ENCODE results near the gene GBP5.
"Not testable (repeated sequence)": the region's sequence is repeated elsewhere in the genome, so short reads cannot be mapped to it uniquely, and the experiment has no call there.

Gene GBP5

GRCh38 chr1:89286549-89287180, 14.0 kb upstream of the GBP5 start:
- DNase-seq: no peak
- in situ Hi-C loops (cut with HindIII; ENCODE audit: low pct_ligation_motif_present, low pct_unique_long_range_greater_than_20kb, low sequenced_read_pairs): no loop called here

DNA sequence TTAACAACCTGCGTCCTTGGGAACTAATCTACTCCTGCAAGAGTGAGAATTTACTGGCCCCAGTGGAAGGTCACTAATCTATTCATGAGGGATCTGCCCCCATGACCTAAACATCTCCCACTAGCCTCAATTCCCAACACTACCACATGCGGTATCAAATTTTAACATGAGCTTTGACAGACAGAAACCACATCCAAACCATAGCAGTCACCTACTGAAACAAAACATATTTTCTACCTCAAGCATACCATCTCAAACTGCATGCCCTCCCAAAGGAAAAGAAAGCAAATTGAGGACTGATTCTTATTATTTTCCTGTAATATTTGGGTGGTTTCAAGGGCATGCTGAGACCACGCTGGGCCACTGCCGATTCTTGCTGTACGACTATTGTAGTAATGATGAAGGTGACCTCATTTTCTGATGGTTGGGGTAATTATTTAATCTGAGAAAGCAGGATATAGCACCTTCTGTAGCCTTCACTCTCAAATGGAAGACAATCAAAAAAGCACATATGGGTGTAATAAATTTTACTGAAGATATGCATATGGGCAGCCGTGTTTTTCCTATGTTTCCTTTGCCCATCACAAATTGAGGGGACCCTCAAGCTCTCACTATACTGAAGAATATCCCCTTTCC, 13.2 kb upstream of the GBP5 start:
- in situ Hi-C loops (cut with HindIII; ENCODE audit: low pct_ligation_motif_present, low pct_unique_long_range_greater_than_20kb, low sequenced_read_pairs): no loop called here
- no peak for DNase-seq

GRCh38 chr1:89284078-89284763, 11.6 kb upstream of the GBP5 start:
- in situ Hi-C loops (cut with HindIII; ENCODE audit: low pct_ligation_motif_present, low pct_unique_long_range_greater_than_20kb, low sequenced_read_pairs); DNase-seq: not testable (repeated sequence)

DNA sequence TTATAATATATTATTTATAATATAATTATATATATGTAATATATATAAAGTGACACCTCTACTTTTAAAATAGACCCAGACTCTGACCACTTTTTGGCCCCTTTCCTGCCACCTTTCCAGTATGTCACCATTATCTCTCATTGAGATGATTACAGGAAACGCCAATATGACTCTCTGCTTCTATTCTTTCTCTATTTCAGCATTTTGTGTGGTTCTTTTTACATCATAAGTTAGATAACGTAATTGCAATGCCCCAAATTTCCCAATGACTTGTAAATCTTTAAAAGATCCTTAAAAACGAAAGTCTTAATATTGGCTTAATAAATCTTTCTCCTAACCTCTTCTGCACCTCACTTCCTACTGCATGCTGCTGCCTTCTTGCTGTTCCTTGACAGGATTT, 8.1 kb upstream of the GBP5 start:
- DNase-seq: no peak
- in situ Hi-C loops (cut with HindIII; ENCODE audit: low pct_ligation_motif_present, low pct_unique_long_range_greater_than_20kb, low sequenced_read_pairs): no loop called here

DNA sequence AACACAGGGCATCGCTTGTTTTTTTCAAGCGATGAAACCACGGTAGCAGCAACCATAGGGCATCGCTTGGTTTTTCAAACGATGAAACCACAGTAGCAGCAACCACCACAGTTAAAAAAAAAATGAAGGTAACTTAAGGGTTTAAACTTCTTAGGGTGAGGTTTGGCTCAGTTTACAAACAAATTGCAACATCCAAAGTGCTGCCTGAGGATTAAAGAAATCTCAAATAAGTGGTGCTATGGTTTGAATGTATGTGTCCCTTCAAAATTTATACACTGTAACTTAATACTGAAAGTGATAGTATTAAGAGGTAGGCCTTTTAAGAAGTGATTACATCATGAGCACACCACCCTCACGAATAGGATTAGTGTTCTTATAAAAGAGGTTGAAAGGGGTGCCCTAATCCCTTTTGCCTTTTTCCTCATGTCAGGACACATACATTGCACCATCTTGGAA, 6.4 kb upstream of the GBP5 start:
- no peak for DNase-seq

GRCh38 chr1:89277725-89278124, 5.1 kb upstream of the GBP5 start:
- in situ Hi-C loops (cut with HindIII; ENCODE audit: low pct_ligation_motif_present, low pct_unique_long_range_greater_than_20kb, low sequenced_read_pairs): no loop called here
- DNase-seq: no peak

More for the DNA sequence above, 6.4 kb upstream of the GBP5 start:
- in situ Hi-C loops (cut with HindIII; ENCODE audit: low pct_ligation_motif_present, low pct_unique_long_range_greater_than_20kb, low sequenced_read_pairs): no loop called here

DNA sequence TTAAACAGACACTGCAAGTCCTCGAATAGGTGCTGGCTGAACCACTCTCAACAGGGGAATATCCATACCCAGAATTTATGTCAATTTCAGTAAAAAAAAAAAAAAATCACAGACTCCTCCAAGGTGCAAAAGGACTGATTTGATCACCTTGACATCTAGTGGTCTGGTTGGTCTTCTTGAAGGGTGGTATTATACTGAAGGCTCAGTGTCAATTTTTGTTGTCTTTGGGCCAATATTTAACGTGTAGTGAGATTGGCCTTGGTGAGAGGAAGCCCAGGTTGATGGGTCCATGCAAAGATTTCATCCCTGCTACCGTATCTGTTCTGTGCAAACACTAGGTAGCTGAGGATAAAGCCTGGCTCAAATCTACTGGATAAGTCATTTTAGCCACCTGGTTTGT, 4.0 kb upstream of the GBP5 start:
- DNase-seq: peak; percentile 12
- in situ Hi-C loops (cut with HindIII; ENCODE audit: low pct_ligation_motif_present, low pct_unique_long_range_greater_than_20kb, low sequenced_read_pairs): no loop called here

GRCh38 chr1:89274411-89274857, 1.8 kb upstream of the GBP5 start:
- no peak for DNase-seq
- in situ Hi-C loops (cut with HindIII; ENCODE audit: low pct_ligation_motif_present, low pct_unique_long_range_greater_than_20kb, low sequenced_read_pairs): no loop called here

DNA sequence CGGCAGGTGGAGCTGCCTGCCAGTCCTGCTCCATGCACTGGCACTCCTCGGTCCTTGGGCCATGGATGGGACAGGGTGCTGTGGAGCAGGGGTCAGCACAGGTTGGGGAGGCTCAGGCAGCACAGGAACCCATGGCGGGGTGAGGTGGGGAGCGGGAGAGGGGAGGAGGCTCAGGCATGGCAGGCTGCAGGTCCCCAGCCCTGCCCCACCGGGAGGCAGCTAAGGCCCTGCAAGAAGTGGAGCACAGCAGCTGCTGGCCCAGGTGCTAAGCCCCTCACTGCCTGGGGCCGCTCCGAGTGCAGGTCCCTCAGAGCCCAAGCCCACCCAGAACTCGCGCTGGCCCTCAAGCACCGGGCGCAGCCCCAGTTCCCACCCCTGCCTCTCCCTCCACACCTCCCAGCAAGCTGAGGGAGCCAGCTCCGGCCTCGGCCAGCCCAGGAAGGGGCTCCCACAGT, 691 bp upstream of the GBP5 start:
- DNase-seq: no peak
- in situ Hi-C loops (cut with HindIII; ENCODE audit: low pct_ligation_motif_present, low pct_unique_long_range_greater_than_20kb, low sequenced_read_pairs): no loop called here

DNA sequence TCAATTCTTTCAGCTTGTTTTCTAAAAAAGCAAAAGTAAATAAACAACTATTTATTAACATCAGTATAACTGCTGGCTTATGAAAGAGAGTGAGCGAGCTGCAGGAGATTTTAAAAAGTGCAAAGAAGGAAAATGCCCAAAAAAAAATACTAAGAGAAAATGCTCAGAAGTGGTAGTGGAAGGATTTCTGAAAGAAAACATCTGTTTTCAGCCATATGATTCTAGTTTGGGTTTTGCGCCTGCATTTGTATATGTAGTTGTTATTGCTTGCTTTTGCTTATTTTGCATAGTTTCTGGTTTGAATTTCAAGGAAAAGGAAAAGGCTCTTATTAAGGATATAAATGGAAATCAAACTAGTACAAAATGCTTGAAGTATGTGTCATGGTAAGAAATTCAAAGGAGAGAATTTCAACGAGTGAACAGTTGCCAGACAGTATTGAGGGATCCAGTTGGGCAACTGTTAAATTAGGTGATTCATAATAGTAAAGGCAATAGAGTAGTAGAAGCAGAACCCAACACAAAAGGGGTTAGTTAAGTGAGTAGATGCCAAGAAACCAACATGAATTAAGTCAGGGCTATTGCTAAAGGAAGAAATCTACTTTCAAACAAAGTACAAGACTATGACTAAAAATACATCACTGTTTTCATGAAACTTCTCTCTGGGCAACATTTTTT, 1.2 kb downstream of the GBP5 start:
- in situ Hi-C loops (cut with HindIII; ENCODE audit: low pct_ligation_motif_present, low pct_unique_long_range_greater_than_20kb, low sequenced_read_pairs): no loop called here
- no peak for DNase-seq

- DNase-seq: no peak
- in situ Hi-C loops (cut with HindIII; ENCODE audit: low pct_ligation_motif_present, low pct_unique_long_range_greater_than_20kb, low sequenced_read_pairs): no loop called here
Measured at GRCh38 chr1:89270423-89270822, 2.2 kb downstream of the GBP5 start.

- no peak for DNase-seq
- in situ Hi-C loops (cut with HindIII; ENCODE audit: low pct_ligation_motif_present, low pct_unique_long_range_greater_than_20kb, low sequenced_read_pairs): no loop called here
Measured at GRCh38 chr1:89269277-89269676, 3.4 kb downstream of the GBP5 start.

GRCh38 chr1:89262643-89263042, 10.0 kb downstream of the GBP5 start:
- DNase-seq: no peak
- in situ Hi-C loops (cut with HindIII; ENCODE audit: low pct_ligation_motif_present, low pct_unique_long_range_greater_than_20kb, low sequenced_read_pairs): no loop called here

GRCh38 chr1:89261926-89262515, 10.6 kb downstream of the GBP5 start:
- in situ Hi-C loops (cut with HindIII; ENCODE audit: low pct_ligation_motif_present, low pct_unique_long_range_greater_than_20kb, low sequenced_read_pairs): no loop called here
- DNase-seq: no peak

DNA sequence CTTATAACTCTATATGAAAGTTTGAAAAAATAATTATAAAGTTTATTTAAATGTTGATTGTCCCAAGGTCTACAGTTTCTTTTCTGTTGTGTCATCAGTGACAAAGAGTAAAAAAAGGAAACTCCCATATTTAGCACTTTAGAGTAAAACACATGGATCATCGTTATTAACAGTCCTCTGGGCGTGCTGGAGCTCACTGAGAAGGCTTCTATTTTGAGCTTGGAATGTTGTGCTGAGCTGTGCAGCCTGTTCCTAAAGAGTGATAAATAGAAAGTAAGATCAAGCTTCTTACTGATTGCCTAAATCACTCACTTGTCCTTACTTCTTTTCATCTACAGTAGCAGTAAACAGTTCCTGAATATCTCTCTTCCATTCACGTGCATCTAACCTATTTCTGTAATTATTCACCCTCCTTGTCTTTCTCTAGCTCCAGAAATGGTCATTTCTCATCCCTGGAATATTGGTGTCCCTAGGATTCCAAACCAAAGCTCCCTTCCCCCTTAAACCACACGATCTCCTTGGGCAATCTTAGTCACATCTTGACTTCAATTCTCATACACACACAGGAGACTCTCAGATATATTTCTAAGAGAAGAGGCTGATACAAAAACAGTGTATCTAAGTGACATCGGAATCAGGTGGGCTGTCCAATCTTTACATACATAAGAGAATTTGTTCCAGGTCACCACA, 11.9 kb downstream of the GBP5 start:
- in situ Hi-C loops (cut with HindIII; ENCODE audit: low pct_ligation_motif_present, low pct_unique_long_range_greater_than_20kb, low sequenced_read_pairs): no loop called here
- no peak for DNase-seq

DNA sequence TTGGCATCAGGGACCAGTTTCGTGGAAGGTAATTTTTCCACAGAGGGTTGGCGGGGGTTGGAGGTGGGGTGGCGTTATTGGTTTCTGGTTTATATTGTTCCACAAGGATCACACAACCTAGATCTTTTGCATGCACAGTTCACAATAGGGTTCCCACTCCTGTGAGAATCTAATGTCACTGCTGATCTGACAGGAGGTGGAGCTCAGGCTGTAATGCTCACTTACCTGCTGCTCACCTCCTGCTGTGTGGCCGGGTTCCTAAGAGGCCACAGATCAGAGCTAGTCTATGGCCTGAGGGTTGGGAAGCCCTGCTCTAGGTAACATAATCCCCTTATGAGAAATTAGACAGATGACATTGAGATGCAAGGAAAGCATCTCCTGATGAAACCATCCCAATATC, 12.6 kb downstream of the GBP5 start:
- DNase-seq: no peak
- in situ Hi-C loops (cut with HindIII; ENCODE audit: low pct_ligation_motif_present, low pct_unique_long_range_greater_than_20kb, low sequenced_read_pairs): no loop called here

DNA sequence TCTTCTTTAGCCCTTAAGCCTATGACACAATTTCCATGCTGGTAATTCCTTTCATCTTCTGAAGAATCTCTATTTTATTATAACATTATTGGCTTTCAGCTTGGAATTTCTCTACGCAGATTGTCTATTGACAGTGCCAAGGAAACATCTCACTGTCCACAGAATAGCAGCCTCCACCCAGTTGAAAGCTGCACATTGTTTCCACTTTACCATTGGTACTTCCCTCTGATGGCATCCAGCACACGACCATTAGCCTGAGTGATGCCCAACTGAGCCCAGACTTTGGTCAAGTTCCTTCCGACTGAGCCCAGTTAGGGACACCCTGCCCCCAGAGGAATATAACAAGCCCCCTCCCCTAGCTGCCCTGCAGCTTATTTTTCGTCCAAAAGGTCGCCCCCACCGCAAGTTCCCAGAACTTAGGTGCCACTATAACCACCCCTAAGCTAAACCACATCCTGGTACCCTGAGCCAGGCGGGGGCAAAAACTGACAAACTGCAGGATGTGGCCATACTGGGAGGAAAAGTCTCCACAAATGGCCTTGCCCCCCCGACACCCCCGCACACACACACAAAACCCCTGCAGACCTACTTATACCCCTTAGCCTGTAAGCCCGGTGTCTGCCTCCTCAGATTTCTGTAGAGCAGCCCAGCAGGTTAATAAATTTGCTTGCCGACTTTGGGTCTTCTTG, 13.2 kb downstream of the GBP5 start:
- no peak for DNase-seq
- in situ Hi-C loops (cut with HindIII; ENCODE audit: low pct_ligation_motif_present, low pct_unique_long_range_greater_than_20kb, low sequenced_read_pairs): no loop called here

DNA sequence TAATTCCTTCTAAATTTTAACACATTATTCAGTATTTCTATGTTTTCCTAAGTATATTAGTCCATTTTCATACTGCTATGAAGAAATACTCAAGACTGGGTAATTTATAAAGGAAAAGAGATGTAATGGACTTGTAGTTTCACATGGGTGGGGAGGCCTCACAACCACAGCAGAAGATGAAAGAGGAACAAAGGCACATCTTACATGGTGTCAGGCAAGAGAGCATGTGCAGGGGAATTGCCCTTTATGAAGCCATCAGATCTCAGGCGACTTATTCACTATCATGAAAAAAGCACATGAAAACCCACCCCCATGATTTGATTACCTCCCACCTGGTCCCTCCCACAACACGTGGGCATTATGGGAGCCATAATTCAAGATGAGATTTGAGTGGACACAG, 15.6 kb downstream of the GBP5 start:
- DNase-seq: no peak
- in situ Hi-C loops (cut with HindIII; ENCODE audit: low pct_ligation_motif_present, low pct_unique_long_range_greater_than_20kb, low sequenced_read_pairs): no loop called here
